ENCODE results near the gene NUAK2.

NUAK2 gene

DNA sequence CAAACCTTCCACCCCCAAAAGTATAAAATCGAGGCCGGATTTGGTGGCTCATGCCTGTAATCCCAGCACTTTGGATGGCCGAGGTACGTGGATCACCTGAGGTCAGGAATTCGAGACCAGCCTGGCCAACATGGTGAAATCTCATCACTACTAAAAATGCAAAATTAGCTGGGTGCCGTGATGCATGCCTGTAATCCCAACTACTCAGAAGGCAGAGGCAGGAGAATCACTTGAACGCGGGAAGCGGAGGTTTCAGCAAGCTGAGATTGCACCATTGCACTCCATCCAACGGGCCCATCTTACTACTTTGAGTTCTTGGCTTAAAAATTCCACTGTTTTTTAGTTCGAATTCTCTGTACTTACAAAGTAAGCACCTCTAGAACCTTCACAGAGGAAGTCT, 24.2 kb upstream of the NUAK2 start:
- DNase-seq: no peak

DNA sequence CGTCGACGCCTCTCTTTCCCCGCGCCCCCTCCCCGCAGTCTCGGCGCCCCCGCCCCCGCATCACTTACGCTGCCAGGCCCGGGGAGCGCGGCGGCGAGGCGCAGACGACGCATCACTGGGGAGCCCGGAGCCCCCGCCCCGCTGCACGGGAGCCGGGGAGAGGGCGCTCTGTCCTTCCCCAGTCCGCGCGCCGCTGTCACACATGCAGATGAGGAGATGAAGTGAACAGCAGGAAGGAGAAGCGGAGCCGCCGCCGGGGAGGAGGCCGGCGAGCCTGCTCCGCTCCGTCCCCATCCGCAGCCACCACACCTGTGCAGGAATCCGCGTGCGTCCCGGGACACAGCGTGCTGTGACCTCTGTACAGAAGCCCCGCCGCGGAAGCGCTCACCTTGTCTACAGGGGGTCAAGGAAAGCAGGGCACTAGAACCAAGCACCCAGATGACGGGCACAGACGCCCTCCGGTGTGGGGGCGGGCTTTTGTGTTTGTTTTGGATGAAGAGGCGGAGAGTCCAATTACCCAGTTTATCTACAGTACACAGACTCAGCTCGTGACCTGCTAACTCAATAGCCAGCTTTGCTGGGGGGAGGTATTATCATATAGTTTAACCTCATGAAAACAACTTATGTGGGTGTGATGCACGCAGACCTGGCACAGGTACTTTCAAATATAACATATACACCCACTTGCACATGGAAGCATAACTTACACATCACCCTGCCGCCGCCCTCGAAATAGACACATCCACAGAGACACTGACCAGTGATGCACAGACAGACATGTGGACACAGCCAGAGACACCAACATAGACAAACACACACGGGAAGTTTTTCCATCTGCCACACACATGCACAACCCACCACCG, 22.8 kb upstream of the NUAK2 start:
- no peak for DNase-seq

DNA sequence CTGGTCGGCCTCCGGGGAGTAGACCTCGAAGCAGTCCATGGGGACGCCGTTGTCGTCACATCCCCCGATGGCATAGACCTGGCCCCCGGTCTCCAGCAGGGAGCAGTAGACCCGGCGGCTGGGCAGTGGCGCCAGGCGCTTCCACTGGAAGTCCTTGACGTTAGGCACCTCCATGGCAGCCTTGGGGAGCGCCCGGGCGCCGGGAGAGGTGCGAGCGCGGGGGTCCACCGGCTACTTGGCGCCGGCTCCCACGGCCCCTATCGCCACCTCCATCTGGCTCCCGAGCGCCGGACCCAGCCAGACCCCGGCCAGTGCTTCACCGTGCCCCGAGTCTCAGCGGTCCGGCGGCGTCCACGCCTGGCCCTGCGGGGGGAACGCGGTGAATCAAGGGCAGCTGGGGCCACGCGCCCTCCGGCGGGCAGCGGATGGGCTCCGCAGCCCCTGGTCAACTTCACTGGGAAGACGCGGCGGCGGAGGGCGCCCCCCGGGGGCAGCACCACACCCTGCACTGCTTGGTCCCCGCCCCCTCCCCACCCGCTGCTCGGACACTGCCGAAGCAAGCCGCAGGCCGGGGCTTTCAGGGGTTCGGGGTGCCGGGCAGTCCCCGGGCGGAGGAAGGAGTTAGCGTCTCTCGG, 22.0 kb upstream of the NUAK2 start:
- DNase-seq: no peak

DNA sequence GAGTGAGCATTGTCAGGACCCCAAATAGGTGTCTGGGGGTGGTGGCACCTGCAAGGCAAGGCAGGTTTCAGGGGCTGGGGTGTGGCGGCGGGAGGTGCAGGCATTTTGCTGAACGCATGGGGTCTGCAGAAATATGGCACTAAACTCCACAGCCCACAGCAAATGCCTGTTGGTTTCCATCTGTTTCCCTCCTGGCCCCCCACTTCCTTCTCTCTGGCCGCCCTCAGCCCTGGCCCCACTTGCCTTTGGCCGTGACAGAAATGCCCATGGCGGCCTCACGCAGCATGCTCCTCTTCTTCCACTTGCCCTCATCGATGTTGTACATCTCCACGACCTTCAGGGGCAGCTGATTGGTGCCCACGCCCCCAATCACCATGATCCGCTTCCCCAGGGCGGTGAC, 21.4 kb upstream of the NUAK2 start:
- DNase-seq: no peak

DNA sequence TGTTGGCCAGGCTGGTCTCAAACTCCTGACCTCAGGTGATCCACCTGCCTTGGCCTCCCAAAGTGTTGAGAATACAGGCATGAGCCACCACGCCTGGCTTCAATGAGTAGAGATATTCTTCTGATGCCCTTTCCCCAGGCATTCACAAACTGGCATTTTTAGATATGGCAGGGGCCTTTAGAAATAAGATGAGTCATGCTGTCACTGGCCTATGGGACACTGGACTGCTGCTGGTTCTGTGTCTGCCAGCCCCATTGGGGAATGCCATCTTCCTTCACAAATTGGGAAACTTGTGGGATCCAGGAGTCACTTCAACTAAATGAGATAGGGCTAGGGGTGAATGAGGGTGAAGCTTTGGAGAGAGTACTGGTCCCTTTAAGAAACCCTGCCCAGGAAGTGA, 19.1 kb upstream of the NUAK2 start:
- DNase-seq: no peak

DNA sequence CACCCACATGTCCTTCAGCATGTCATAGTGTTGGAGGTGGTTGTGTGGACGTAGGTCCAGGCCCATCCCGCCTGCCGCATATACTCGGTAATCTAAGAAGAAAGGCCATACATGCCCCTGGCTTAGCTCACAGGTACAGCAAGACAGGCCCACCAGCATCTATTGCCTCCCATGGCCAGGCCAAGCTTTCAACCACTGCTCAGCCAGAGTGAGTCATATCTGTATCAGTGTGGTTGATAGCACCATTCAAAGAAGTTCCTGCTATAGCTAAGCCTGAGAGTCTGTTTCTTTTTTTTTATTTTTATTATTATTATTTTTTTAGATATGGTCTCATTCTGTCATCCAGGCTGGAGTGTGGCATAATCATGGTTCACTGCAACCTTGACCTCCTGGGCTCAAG, 18.2 kb upstream of the NUAK2 start:
- DNase-seq: no peak

DNA sequence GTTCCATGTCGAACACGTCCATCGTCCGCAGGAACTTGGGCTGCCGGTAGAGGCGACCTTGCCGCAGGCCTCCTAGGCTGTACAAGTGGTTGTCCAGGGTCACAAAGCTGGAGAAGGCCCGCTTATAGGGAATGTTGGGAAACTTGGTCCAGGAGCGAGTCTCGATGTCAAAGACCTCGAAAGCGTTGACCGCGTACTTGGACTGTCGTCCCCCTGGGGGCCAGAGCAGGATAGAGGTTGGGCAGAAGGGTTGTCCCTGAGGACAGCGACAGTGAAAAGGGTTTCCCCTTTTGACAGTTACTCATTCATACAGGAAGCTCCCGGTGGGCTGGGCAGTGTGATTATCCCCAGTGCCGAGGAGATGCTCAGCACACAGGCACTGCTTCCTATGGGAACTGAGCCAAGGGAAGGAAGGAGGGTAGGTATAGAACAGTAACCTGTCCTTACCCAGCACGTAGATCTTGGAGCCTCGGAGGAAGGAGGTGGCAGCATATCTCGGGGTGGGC, 17.7 kb upstream of the NUAK2 start:
- no peak for DNase-seq

DNA sequence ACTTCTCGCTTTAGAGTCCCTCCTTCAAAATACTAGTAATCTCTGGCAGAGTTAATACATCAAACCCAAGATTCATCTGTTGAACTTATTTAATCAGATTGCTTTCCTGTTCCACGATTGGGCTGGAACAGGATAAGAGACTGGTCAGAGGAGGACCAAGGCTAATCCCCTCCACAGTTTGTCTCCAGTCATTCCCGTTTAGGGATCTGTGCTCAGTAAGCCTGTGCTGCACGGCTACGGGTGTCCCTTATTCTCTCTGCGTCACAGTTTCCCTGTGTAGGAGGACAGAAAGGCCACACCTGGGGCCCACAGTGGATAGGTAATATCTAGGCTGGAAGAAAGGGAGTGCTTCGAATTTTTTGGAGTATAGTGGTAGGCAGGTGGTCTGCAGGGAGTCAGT, 16.5 kb upstream of the NUAK2 start:
- DNase-seq: no peak

DNA sequence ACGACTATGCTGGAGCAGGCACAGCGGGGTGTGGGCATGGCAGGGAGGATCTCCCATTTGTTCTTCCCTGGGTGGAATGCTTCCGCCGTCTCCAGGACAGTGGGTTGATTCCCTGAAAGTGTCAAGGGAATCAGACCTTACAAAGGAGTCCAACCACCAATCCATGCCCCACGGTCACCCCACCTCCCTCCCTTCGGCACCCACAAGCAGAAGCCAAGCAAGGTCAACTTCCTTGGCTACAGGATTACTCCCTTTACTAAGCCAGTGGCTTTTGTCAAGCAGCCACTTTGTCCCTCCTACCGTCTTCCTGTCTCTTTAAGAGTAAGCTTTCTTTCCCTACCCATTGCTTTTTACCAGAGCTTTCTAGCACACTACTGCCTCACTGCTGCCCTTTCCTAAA, 15.9 kb upstream of the NUAK2 start:
- DNase-seq: no peak

DNA sequence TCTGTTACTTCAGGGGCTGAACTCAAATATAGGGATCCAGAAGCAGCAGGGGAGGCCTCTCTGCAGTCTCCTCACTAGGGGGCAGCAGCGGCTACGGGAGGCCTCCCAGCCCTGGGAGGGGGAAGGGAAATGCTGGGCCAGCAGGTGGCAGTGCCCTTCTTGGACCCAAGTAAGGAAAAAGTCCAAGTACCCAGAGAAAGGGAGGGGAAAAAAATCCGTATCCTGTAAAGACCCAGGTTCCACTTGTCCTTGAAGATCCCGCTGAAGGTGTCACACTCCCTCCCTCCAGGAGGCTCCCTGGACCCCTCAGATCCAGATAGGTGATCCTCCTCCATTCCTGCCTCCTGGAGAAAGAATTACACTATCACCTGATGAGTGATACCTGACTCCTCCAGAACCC, 14.1 kb upstream of the NUAK2 start:
- no peak for DNase-seq

DNA sequence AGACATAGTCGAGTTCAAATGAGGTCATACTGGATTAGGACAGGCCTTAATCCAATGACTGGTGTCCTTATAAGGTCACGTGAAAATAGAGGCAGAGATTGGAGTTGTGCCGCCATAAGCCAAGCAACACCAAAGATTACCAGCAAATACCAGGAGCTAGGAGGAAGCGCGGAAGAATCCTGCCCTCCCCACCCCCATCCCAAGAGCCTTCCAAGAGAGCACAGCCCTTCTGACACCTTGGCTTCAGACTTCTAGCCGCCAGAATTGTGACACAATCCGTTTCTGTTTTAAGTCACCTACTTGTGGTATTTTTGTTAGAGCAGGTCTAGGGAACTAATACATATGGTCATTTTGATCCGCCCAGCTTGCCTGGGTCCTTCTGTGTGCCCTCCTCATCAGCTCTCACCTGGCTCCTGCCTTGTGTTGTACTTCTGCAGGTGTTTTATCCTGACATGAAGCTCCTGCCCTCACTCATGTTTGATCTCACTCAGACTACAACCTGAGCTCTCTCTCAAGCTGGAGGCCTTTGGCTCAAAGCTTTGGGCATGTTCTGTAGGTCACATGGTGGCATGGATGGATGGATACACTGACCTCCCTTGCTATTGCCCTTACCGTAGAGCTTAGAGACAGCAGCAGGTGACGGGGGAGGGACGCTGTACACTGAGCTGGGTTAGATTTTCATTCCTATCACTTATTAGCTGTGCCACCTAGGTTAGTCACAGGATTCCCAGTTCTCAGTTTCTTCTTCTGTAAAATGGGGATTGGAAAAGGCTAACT, 10.7 kb upstream of the NUAK2 start:
- DNase-seq: no peak

DNA sequence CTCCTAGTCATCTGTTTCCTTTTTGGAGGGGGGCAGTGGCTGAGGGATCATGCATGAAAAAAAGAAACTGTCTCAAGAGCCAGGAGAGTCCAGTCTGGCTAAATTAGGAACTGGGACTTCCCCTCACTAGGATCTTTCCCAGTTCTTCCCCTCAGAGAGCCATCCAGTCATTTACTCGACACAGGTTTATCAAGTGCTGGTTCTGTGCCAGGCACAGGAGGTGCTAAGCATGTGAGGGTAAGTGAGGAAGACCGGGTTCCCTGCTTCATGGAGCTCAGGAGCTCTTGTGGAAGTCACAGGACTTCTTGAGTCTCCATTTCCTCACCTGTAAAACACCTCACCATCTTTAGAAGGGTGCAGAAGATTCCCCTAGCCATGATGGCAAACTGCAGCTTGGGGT, 8.6 kb upstream of the NUAK2 start:
- DNase-seq: no peak

DNA sequence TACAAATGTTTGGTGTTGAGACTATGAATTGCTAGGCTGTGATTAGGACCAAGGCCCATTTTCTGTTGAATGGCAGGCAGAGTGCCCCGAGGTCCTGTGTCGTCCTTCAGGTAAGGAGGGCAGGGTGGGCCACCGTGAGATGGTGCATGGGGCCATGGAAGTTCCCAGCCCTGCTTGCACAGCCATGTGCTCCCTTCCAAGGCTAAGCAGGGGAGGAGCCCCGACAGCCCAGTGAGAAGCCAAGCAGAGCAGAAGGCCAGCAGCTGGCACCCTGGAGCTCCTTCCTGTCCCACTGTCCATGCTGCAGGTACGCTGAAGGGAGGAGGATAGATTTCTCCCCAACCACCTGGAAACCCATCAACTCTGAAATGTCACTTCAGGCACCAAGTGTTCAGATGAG, 8.2 kb upstream of the NUAK2 start:
- DNase-seq: no peak

DNA sequence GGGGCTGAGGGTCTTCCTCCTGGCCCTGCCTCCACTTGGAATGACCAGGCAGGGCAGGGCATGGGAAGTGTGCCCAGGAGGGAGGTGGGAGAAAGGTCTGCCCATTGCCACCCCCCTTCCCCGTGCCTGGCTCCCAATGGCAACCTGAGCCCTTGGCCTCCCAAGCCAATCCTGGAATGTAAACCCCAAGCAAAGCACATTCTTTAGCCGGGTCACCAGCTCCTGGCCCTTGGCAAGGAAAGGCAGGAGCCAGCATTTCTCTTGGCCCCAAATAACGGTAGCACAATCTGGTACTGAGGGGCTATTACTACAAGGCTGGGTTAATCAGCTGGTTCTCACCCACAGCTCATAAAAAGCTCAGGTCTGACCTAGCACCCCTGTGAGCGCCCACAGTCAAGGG, 6.9 kb upstream of the NUAK2 start:
- no peak for DNase-seq

DNA sequence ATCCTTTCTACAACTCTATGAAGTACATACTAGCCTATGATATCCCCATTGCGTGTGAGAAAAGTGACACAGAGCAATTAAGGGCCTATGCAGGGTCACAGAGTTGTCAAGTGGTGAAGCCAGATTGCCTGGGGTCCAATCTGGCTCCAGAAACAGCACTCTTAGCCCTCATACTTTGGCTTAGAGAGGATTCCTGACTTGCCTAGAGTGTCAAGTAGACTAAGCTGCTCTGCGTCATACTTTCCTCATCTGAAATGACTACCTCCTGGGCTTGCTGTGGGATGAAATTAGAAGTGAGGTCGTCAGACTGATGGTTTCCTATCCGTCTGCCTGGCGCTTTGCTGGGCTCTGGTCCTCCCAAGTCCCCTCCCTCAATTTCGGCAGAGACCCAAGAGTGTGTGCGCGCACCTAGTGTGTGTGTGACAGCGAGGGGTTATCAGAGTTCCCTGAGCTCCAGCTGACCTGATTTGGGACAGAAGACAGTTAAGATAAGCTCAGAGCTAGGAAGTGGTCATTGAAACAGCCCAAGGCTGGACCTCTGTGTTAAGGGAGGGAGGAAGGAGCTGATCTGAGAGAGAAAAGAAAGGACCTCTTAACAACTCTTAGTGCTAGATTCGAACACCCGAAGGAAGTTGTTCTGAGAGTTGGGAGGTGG, 5.4 kb upstream of the NUAK2 start:
- DNase-seq: no peak

DNA sequence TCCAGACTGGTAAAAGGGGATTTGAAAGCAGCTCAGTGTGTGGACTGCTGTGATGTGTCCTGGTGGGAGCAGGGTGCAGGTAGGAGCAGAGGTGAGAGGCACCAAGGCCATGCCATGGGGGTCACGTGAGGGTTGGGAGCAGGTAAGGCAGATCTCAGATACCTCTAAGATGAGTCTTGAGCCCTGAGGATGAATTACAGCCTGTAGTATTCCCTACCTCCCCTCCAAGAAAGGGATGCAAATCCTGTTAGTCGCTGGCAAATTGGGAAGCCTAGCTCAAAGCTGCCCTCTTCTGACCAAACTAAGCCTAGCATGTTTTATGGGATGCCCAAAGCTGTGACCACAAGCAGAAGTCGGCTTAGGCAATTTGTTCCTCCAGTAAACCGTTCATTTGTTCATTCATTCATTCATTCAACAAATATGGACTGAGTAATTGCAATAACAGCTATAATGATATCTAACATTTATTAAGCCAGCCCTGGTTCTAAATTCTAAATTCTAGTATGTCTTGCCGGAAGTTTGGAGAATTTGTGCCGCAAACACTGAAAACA, 3.9 kb upstream of the NUAK2 start:
- no peak for DNase-seq

DNA sequence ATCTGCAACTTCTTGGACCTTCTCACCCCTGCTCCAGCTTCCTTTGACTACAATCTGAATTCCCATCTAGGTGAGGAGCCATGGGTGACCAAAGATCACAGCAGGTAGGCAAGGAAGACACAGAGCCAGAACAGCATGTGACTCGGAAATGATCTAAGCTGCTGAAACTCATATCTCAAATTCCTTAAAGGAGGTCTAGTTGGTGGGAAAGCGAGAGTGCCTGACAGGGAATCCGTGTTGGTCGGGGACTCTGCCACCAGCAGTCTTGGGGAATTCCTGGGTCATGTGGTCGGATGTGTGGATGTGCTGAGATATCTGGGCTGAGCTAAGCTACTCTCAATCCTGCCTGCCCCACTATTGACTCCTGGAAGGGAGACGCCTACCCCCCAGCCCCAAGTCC, 3.2 kb upstream of the NUAK2 start:
- DNase-seq: no peak

DNA sequence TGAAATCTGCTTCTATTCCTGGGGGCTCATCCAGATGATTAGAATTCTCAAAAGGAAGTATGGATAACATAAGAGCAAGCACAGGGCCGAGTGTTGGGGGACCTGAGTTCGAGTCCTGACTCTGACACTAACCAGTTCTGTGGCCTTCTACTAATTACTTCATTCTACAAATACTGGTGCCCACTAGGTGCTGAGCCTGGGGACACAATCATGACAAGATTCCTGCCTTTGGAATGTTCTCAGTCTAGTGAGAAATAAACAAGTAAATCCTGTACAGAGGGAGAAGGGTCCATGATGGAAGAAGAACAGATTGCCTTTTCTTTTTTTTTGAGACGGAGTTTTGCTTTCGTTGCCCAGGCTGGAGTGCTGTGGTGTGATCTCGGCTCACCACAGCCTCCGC, 2.2 kb upstream of the NUAK2 start:
- no peak for DNase-seq

DNA sequence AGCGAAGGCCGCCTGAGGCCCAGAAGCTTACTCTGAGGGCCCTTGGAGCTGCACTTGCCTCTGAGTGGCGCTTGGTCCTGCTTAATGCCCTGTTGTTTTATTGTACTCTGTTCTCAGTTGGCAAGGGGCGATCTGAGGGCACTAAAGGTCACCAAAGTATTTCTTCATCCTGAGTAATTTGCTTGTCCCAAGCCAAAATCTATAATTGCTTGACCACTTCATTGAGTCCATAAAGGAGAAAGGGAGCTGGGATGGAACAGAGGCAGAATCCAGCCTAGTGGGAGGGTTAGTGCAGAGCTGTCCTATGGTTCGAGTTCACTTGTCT, 376 bp upstream of the NUAK2 start:
- DNase-seq: no peak

DNA sequence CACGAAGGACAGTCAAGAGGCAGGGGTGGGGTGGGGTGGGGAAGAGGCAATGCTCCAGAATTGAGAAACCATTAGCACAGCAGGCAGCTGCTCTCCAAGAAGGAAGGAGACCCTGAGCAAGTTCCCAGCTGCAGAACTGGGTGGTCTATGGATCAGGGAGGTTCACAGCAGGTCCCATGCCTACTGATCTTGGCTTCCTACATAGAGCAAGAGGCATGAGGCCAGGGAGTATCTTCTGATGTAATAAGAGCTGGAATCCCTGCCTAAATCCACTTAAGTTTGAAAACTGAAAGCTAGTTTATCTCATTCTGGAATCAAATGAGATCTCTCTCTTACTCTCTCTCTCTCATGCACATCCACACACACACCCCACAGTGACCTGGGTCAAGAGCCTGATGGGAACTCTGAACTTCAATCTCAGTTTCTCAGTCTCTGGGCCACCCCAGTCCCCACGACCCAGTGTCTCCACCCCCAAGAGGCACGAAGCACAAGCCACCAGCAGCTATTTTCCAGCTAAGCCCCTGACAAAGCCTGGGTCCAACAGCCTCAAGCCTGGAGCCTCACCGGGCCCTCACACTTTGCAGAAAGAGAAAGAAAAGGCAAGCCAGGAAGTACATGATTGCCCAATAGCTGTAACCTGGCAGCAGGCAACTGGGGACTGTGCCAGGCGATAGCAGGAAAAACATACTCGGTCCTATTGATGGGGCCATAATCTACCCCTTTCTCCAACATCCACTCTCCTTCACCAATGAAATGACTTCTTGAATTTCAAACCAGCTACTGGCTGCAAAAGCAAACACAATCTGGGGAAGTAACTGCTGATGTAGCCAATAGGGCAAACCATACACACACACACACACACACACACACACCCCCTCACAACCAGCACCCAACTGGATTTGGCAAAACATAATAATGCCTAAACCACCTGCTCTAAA, 2.2 kb downstream of the NUAK2 start:
- DNase-seq: no peak

DNA sequence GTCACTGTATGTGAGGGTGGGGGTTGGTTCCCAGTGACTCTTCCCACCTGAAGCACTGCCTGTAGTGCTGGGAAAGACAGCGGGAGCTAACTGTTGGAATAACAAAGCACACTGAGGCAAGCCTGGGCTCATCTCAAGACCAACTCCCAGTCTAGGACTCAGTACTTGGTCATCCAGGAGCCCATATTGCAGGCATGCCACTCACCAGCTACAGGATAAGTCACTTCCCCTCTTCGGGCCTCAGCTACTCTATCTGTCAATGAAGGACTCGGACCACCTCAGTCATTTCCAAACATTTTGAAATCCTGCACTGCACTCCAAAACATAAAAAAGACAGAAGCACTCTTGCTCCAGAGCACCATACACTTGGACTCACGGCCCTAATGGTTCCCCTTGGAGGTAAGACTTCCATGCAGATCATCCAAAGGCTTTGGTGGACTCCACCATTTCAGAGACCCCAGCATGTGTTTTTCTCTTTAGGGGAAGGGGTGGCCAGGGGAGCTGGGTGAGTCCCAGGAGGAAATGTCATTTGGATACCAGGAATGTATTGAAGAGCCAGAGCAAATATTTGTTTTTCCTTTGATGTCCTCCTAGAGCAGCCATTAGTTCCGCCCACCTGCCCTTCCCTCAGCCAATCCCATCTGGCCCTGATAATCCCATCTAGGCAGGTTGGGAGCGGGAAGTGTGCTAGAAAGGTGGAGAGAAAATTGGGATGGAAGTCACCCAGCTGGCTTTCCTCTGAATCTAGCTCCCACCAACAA, 3.1 kb downstream of the NUAK2 start:
- DNase-seq: no peak
